ACHN (cell line): ENCODE data around the gene GLOD5.
"Not testable (repeated sequence)": the region's sequence is repeated elsewhere in the genome, so short reads cannot be mapped to it uniquely, and the experiment has no call there.

Source experiments
- DNase-seq: peaks from one replicate; pipeline ENCODE4 v3.0.0-alpha.2; 2015
- in situ Hi-C: cut with HindIII; loops from 2 replicates; pipeline ENCODE4 v1.10.0; 2017; ENCODE audit warnings: low sequenced_read_pairs, low pct_ligation_motif_present, low pct_unique_long_range_greater_than_20kb

Gene GLOD5

GRCh38 chrX:48816014-48816810 is 54.7 kb downstream of the GLOD5 start:
- no peak for DNase-seq
- in situ Hi-C loops = no loop called here

GRCh38 chrX:48818098-48818497 is 56.6 kb downstream of the GLOD5 start:
- in situ Hi-C loops = no loop called here
- no peak for DNase-seq

GRCh38 chrX:48818866-48819265 is 57.3 kb downstream of the GLOD5 start:
- no peak for DNase-seq
- in situ Hi-C loops = no loop called here

GRCh38 chrX:48819394-48819793 is 57.8 kb downstream of the GLOD5 start:
- DNase-seq, in situ Hi-C loops: not testable (repeated sequence)

- DNase-seq = no peak
- in situ Hi-C loops = no loop called here
These were observed 61.5 kb downstream of the GLOD5 start for GRCh38 chrX:48823053-48823452.
